Activated naive CD4-positive, alpha-beta T cell treated with anti-CD3 and anti-CD28 coated beads, Interleukin-2, amount 10 ng/mL, durations not matched to agents 7 days and 5 days (primary cell): ENCODE measurements around the gene MAP2K7.

Experiments
- CTCF ChIA-PET: fragments of 350-600 bp; sonication (Branson Sonifier 250); formaldehyde crosslinking; loops from one replicate; lab custom pipeline; 2021; ENCODE audit warnings: antibody characterized with exemption; lab: Charles Lee
- DNase-seq: peaks from one replicate; pipeline ENCODE4 v3.0.0-alpha.2; 2020
- H3K27ac Mint-ChIP-seq: one replicate; pipeline ENCODE4 v1.8.0; 2021; ENCODE audit warnings: mild to moderate bottlenecking, moderate library complexity, mixed read lengths
- H3K27me3 Mint-ChIP-seq: one replicate; pipeline ENCODE4 v1.8.0; 2021; ENCODE audit warnings: mild to moderate bottlenecking, mixed read lengths
- H3K36me3 Mint-ChIP-seq: one replicate; pipeline ENCODE4 v1.8.0; 2021; ENCODE audit warnings: mixed read lengths
- H3K4me1 Mint-ChIP-seq: one replicate; pipeline ENCODE4 v1.8.0; 2021; ENCODE audit warnings: mixed read lengths
- H3K4me3 Mint-ChIP-seq: one replicate; pipeline ENCODE4 v1.8.0; 2021; ENCODE audit warnings: mild to moderate bottlenecking, moderate library complexity, mixed read lengths
- H3K9me3 Mint-ChIP-seq: one replicate; pipeline ENCODE4 v1.8.0; 2021; ENCODE audit warnings: mixed read lengths

The MAP2K7 gene

GRCh38 chr19:7963566-7963965, 59.9 kb downstream of the MAP2K7 start:
- H3K27ac Mint-ChIP-seq = no peak overlapping the region
- CTCF ChIA-PET = no interaction called here
- no peaks in the 10 kb centered on the region for H3K4me1 Mint-ChIP-seq
- no peaks in the 10 kb centered on the region for H3K27me3 Mint-ChIP-seq
- no peak for DNase-seq
- H3K4me3 Mint-ChIP-seq = no peak overlapping the region
- peaks cover 16% of the 10 kb centered on the region for H3K36me3 Mint-ChIP-seq
- H3K9me3 Mint-ChIP-seq = no peaks in the 10 kb centered on the region
